Neutrophil (primary cell): ENCODE measurements around the gene MAP3K14.
A peak's percentile ranks its signal among the peaks of the same experiment; 100 is the strongest.

Source experiments
- H3K27ac ChIP-seq: fragments of 200-600 bp; sonication (generic); 2 replicates; pipeline ENCODE4 v1.5.1; 2016; ENCODE audit warnings: mild to moderate bottlenecking, moderate library complexity
- H3K27me3 ChIP-seq: fragments of 200-600 bp; sonication (generic); 2 replicates; pipeline ENCODE4 v1.6.0; 2016; ENCODE audit warnings: mild to moderate bottlenecking
- H3K36me3 ChIP-seq: fragments of 200-600 bp; sonication (generic); 2 replicates; pipeline ENCODE4 v1.5.1; 2017
- H3K4me1 ChIP-seq, 2 experiments: fragments of 200-600 bp in 1 of 2; sonication (generic) in 1 of 2; 1 replicate in 1 of 2; 2 replicates in 1 of 2; pipeline versions ENCODE4 v1.5.1 to v1.6.1; 2013 to 2016; ENCODE audit warnings: low read depth in 1 of 2, low read length in 1 of 2, mild to moderate bottlenecking in 1 of 2, moderate library complexity in 1 of 2; ENCODE audit not compliant: control insufficient read depth in 1 of 2, insufficient read depth in 1 of 2
- H3K4me3 ChIP-seq, 2 experiments: fragments of 200-600 bp in 1 of 2; sonication (generic) in 1 of 2; 1 replicate in 1 of 2; 2 replicates in 1 of 2; pipeline ENCODE4 v1.5.1; 2013 to 2016; ENCODE audit warnings: low read depth in 1 of 2, low read length in 1 of 2, mild to moderate bottlenecking in 1 of 2, moderate library complexity in 1 of 2
- H3K9me3 ChIP-seq: fragments of 200-600 bp; sonication (generic); 2 replicates; pipeline ENCODE4 v1.5.1; 2016
- CTCF ChIP-seq: fragments of 200-600 bp; sonication (generic); IDR thresholded peaks from 2 replicates; pipeline ENCODE4 v1.5.1; 2016; ENCODE audit warnings: antibody characterized with exemption

Gene MAP3K14

GRCh38 chr17:45225051-45225700 is 91.6 kb downstream of the MAP3K14 start:
- H3K4me1 ChIP-seq, result peaks cover 51 to 82% of the 10 kb centered on the region in 2 experiments
- peak overlapping the region; percentile 74 to 94 for H3K4me3 ChIP-seq
- no peaks in the 10 kb centered on the region for H3K9me3 ChIP-seq
- TF ChIP-seq CTCF, result no peak
- peaks cover 42% of the 10 kb centered on the region for H3K36me3 ChIP-seq
- no peaks in the 10 kb centered on the region for H3K27me3 ChIP-seq
- peak overlapping the region; percentile 99 for H3K27ac ChIP-seq

GRCh38 chr17:45224671-45225050 is 92.2 kb downstream of the MAP3K14 start:
- Histone ChIP-seq H3K9me3 (no peaks in the 10 kb centered on the region), H3K36me3 (peaks cover 41% of the 10 kb centered on the region), H3K4me3 (peak overlapping the region; percentile 74 to 94), H3K27ac (peak overlapping the region; percentile 99), H3K4me1 (peaks cover 51 to 82% of the 10 kb centered on the region in 2 experiments), H3K27me3 (no peaks in the 10 kb centered on the region)
- no peak for TF ChIP-seq CTCF

GRCh38 chr17:45223539-45224528 is 93.0 kb downstream of the MAP3K14 start:
- peak; percentile 38 for TF ChIP-seq CTCF
- H3K9me3 ChIP-seq, result no peaks in the 10 kb centered on the region
- peaks cover 48% of the 10 kb centered on the region for H3K36me3 ChIP-seq
- H3K4me1 ChIP-seq, result peaks cover 51 to 83% of the 10 kb centered on the region in 2 experiments
- peak overlapping the region; percentile 99 for H3K27ac ChIP-seq
- H3K4me3 ChIP-seq, result peak overlapping the region; percentile 74 to 94
- H3K27me3 ChIP-seq, result no peaks in the 10 kb centered on the region

GRCh38 chr17:45222996-45223538 is 93.8 kb downstream of the MAP3K14 start:
- Histone ChIP-seq H3K4me3 (peak overlapping the region; percentile 74 to 94), H3K27ac (peak overlapping the region; percentile 99), H3K36me3 (peaks cover 52% of the 10 kb centered on the region), H3K9me3 (no peaks in the 10 kb centered on the region), H3K27me3 (no peaks in the 10 kb centered on the region), H3K4me1 (peaks cover 46 to 78% of the 10 kb centered on the region in 2 experiments)
- TF ChIP-seq CTCF, result no peak

GRCh38 chr17:45222289-45222995 is 94.4 kb downstream of the MAP3K14 start:
- H3K27ac ChIP-seq, result peak overlapping the region; percentile 99
- H3K27me3 ChIP-seq, result no peaks in the 10 kb centered on the region
- TF ChIP-seq CTCF, result no peak
- no peaks in the 10 kb centered on the region for H3K9me3 ChIP-seq
- peaks cover 54% of the 10 kb centered on the region for H3K36me3 ChIP-seq
- H3K4me1 ChIP-seq, result peaks cover 40 to 74% of the 10 kb centered on the region in 2 experiments
- peak overlapping the region; percentile 74 to 94 for H3K4me3 ChIP-seq
